ENCODE results near the gene SGIP1. TPM values are rescaled to one million over a fixed set of nuclear protein-coding genes. Genes with fewer than 3 reads are reported as not detected.
"Not testable (repeated sequence)": the region's sequence is repeated elsewhere in the genome, so short reads cannot be mapped to it uniquely, and the experiment has no call there.

The SGIP1 gene
- total RNA-seq, 2 experiments from 2014 or later: 0.08 TPM; not detected in 1

DNA sequence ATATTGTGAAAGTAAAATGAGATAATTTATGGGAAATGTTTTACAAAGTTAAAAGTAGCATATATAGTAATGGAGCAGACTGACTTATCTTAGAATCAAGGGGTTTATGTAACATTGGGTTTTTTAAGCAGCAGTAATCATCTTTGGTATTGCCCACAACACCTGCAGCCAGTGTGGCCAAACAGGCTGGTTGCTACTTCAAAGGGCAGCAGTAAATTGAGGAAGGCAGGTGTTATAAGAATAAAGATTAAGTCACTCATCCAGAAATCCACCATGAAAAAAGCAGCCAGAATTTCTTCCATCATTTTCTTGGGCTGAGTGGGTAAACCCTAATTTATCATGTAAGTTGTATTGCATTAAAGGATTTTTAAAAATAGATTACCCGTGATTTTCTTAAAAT is 235.0 kb downstream of the SGIP1 start:
- CTCF ChIA-PET: interaction anchor here (1.0 to 1.2 kb wide), 4 partner anchors 11 to 444 kb away, joined by 4 to 7 read pairs (median 5); no protein-coding TSS in a partner anchor
- H3K27ac Mint-ChIP-seq: no peak overlapping the region
- H3K4me1 Mint-ChIP-seq: peaks cover 26% of the 10 kb centered on the region
- peak overlapping the region; percentile 64 for H3K4me3 Mint-ChIP-seq
- H3K9me3 Mint-ChIP-seq: no peaks in the 10 kb centered on the region
- DNase-seq: no peak
- H3K27me3 Mint-ChIP-seq: no peaks in the 10 kb centered on the region
- no peaks in the 10 kb centered on the region for H3K36me3 Mint-ChIP-seq (ENCODE audit: low read depth)
- POLR2A ChIA-PET: interaction anchor here (1.2 to 1.7 kb wide), 3 partner anchors 156 to 918 kb away, joined by 3 to 10 read pairs (median 9); partner anchors contain the start of genes DNAI4 and MIER1

- Mint-ChIP-seq H3K27me3 (no peaks in the 10 kb centered on the region), H3K9me3 (no peaks in the 10 kb centered on the region), H3K36me3 (ENCODE audit: low read depth) (no peaks in the 10 kb centered on the region), H3K4me1 (peaks cover 26% of the 10 kb centered on the region), H3K4me3 (peak overlapping the region; percentile 64), H3K27ac (peak overlapping the region; percentile 29)
- ChIA-PET CTCF (interaction anchor here (0.6 to 1.2 kb wide), 8 partner anchors 12 to 444 kb away, joined by 3 to 7 read pairs (median 4); partner anchors contain the start of gene MIER1), POLR2A (interaction anchor here (1.2 to 1.7 kb wide), 3 partner anchors 155 to 917 kb away, joined by 3 to 10 read pairs (median 9); partner anchors contain the start of genes DNAI4 and MIER1)
- peak; percentile 20 for DNase-seq
Observed at GRCh38 chr1:66769512-66770229, 235.7 kb downstream of the SGIP1 start.

DNA sequence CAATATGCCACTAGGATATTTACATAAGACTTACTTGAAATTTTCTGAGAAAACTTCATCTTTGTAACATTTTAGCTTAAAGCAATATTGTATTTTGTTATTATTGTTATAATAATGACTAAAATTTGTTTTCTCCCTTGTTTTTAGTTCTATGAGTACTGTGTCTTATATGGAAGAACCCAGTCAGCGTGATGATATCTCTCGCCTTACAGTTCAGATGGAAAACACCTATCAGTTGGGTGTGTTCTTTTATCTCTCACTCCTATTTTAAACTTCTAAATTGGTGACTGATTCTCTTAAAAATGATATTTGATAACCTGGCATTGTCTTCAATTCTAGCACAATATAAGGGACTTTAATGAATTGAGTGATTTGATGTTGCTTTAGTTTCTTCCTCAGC is 236.3 kb downstream of the SGIP1 start:
- H3K4me3 Mint-ChIP-seq: peak overlapping the region; percentile 64
- H3K9me3 Mint-ChIP-seq: no peaks in the 10 kb centered on the region
- POLR2A ChIA-PET: interaction anchor here (1.2 to 1.7 kb wide), 3 partner anchors 155 to 916 kb away, joined by 3 to 10 read pairs (median 9); partner anchors contain the start of genes DNAI4 and MIER1

DNA sequence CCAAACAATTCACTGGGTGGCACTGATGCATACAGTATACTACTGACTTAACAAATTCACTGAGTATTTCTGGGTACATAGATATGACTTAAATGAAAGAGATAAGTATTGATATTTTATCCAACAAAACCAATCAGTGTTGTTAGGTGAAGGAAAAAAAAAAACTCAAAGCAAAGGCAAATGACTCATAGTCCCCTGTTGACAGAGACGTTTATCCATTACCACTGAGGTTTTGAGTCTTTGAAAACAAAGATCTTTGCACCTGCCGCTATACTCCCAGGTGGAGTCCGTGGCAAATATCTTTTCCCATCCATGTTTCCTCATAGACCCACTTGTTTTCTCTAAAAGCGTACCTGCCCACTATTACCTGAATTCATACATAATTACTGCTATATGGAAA is 236.7 kb downstream of the SGIP1 start:
- POLR2A ChIA-PET: interaction anchor here (1.6 to 1.7 kb wide), 2 partner anchors 154 to 159 kb away, joined by 9 to 10 read pairs; partner anchors contain the start of genes DNAI4 and MIER1
- peak overlapping the region; percentile 34 for H3K4me3 Mint-ChIP-seq

More for the DNA sequence above, 236.3 kb downstream of the SGIP1 start:
- H3K27ac Mint-ChIP-seq: no peak overlapping the region
- H3K4me1 Mint-ChIP-seq: peaks cover 26% of the 10 kb centered on the region
- no peaks in the 10 kb centered on the region for H3K27me3 Mint-ChIP-seq
- DNase-seq: no peak
- CTCF ChIA-PET: interaction anchor here (0.7 to 1.2 kb wide), 7 partner anchors 12 to 443 kb away, joined by 3 to 7 read pairs (median 4); partner anchors contain the start of gene MIER1
- H3K36me3 Mint-ChIP-seq (ENCODE audit: low read depth): no peaks in the 10 kb centered on the region

DNA sequence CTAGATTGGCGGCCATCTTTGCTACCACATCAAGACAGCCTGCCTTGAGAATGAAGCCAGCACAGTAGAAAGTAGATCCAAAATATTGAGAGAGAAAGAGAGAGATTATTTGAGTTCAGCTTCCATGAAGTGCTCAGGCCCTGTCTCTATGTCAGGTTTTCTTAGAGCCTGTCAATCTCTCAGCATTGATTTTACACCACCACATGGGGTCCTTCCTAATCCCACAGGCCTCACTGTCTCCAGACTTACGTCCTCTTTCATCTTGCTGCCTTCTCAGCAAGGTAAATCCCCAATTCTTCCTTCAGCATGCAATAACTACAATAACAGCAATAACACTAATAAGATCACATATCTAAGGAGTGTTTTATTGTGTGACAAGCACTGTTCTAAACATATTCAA is 239.3 kb downstream of the SGIP1 start:
- POLR2A ChIA-PET: interaction anchor here (0.9 kb wide), 1 partner anchor 151 kb away, joined by 4 read pairs; the partner anchor contains the start of genes DNAI4 and MIER1
- peaks cover 4% of the 10 kb centered on the region for H3K27me3 Mint-ChIP-seq
- no peaks in the 10 kb centered on the region for H3K9me3 Mint-ChIP-seq
- no peak for DNase-seq
- CTCF ChIA-PET: no interaction called here
- no peaks in the 10 kb centered on the region for H3K36me3 Mint-ChIP-seq (ENCODE audit: low read depth)
- peaks cover 26% of the 10 kb centered on the region for H3K4me1 Mint-ChIP-seq
- H3K27ac Mint-ChIP-seq: no peak overlapping the region
- H3K4me3 Mint-ChIP-seq: no peak overlapping the region

More for the DNA sequence above, 236.7 kb downstream of the SGIP1 start:
- no peak for DNase-seq
- Mint-ChIP-seq H3K36me3 (ENCODE audit: low read depth) (no peaks in the 10 kb centered on the region), H3K27me3 (peaks cover 1% of the 10 kb centered on the region), H3K27ac (no peak overlapping the region), H3K9me3 (no peaks in the 10 kb centered on the region), H3K4me1 (peaks cover 26% of the 10 kb centered on the region)
- CTCF ChIA-PET: interaction anchor here (1.0 kb wide), 1 partner anchor 46 kb away, joined by 3 read pairs; no protein-coding TSS in a partner anchor

DNA sequence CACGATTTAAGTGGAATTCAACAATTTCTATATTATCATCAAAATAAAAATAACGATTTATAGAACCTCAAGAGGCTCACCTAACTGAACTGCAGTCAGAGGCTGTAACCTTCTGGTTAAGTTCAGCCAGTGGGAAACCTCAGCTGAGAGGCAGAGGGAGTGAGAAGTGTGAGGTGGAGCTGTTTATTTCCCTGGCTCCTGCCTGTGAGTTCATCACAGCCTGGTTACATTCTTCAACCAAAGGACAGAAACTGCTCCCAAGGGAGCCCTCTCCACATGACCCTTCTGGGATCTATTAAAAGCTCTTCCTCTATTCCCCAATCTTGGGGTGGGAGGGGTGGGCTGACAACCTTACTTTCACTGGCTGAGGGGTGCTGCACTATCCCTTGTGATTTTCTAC is 240.5 kb downstream of the SGIP1 start:
- Mint-ChIP-seq H3K9me3 (no peaks in the 10 kb centered on the region), H3K4me1 (peaks cover 17% of the 10 kb centered on the region), H3K27me3 (peaks cover 4% of the 10 kb centered on the region), H3K27ac (no peak overlapping the region), H3K4me3 (no peak overlapping the region), H3K36me3 (ENCODE audit: low read depth) (no peaks in the 10 kb centered on the region)
- DNase-seq: no peak
- ChIA-PET CTCF (interaction anchor here (1.3 kb wide), 1 partner anchor 16 kb away, joined by 4 read pairs; no protein-coding TSS in a partner anchor), POLR2A (no interaction called here)

- H3K4me3 Mint-ChIP-seq: no peak overlapping the region
- peaks cover 4% of the 10 kb centered on the region for H3K27me3 Mint-ChIP-seq
- DNase-seq: no peak
- H3K9me3 Mint-ChIP-seq: peaks cover 3% of the 10 kb centered on the region
- H3K36me3 Mint-ChIP-seq (ENCODE audit: low read depth): no peaks in the 10 kb centered on the region
- no peak overlapping the region for H3K27ac Mint-ChIP-seq
- CTCF ChIA-PET: no interaction called here
- POLR2A ChIA-PET: no interaction called here
- peaks cover 7% of the 10 kb centered on the region for H3K4me1 Mint-ChIP-seq
Observed at GRCh38 chr1:66775646-66776045, 241.7 kb downstream of the SGIP1 start.

DNA sequence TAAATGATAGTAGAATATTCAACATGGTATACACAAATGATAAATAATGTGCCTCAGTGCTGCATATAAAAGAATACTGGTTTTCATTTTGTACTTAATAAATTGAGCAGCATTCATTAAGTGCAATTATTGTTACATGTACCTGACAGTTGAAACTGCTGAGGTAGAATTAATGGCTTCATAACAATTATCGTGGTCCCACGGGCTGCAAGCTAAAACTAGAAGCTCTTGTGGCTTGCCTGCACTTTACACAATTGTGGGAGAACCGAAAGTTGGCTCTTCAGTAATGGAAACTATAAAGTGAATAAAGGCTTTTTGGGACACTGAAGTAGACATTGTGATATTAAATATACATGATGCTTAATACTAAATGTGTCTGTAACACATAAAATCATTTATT is 243.9 kb downstream of the SGIP1 start:
- POLR2A ChIA-PET: no interaction called here
- Mint-ChIP-seq H3K27me3 (peaks cover 4% of the 10 kb centered on the region), H3K4me1 (no peaks in the 10 kb centered on the region), H3K27ac (no peak overlapping the region), H3K36me3 (ENCODE audit: low read depth) (no peaks in the 10 kb centered on the region), H3K9me3 (peaks cover 3% of the 10 kb centered on the region), H3K4me3 (no peak overlapping the region)
- no peak for DNase-seq
- CTCF ChIA-PET: no interaction called here

DNA sequence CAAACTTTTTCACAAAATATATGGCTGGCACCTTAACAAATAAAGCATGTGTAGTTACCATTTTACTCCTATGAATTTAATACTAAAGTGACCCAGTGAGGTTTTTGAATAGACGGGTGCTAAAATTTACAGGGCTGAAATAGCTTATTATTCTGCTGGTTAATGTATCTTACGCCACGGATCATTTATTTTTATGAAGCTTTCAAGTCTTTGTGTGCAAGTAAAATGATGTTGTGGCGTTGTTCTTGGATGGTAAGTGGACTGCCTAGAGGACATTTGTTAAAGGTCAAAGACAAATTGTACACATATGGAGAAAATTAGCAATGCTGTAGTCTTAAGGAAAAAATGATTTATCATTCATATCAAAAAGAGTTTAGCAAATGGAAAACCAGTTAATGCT is 244.3 kb downstream of the SGIP1 start:
- H3K27ac Mint-ChIP-seq: no peak overlapping the region
- peaks cover 4% of the 10 kb centered on the region for H3K27me3 Mint-ChIP-seq
- peaks cover 3% of the 10 kb centered on the region for H3K9me3 Mint-ChIP-seq
- DNase-seq: no peak
- no peak overlapping the region for H3K4me3 Mint-ChIP-seq
- ChIA-PET CTCF (no interaction called here), POLR2A (no interaction called here)
- no peaks in the 10 kb centered on the region for H3K36me3 Mint-ChIP-seq (ENCODE audit: low read depth)
- no peaks in the 10 kb centered on the region for H3K4me1 Mint-ChIP-seq

- ChIA-PET CTCF (no interaction called here), POLR2A (no interaction called here)
- no peaks in the 10 kb centered on the region for H3K36me3 Mint-ChIP-seq (ENCODE audit: low read depth)
- H3K27ac Mint-ChIP-seq: no peak overlapping the region
- no peak overlapping the region for H3K4me3 Mint-ChIP-seq
- H3K4me1 Mint-ChIP-seq: no peaks in the 10 kb centered on the region
- DNase-seq: no peak
- H3K27me3 Mint-ChIP-seq: peaks cover 4% of the 10 kb centered on the region
- peaks cover 3% of the 10 kb centered on the region for H3K9me3 Mint-ChIP-seq
Observed at GRCh38 chr1:66778969-66779368, 245.0 kb downstream of the SGIP1 start.

DNA sequence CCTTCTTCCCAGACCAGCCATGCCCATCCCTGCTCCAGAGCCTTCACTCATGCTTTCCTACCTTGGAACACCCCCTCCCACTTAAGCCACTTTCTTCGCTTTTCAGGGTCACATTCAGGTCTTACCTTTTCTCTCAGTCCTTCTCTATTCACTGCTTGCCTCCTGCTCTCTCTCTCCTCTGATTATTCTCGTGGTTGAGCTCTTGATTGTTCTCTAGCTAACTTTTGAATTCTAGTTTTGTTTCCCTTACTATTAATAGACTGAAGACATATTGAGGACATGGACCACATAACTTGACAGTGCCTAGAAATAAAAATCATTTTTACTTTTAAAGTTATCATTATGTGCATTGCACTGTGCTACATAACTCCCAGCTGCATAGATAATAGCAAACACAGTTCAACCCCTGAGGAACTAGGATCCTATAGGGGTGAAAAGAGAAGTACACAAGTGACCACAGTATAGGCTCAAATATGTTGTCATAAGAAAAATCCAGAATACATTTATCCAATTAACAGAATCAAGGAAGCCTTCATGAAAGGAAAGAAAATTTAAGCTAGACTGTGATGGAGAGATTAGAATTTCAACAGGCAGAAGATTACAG is 245.6 kb downstream of the SGIP1 start:
- H3K4me1 Mint-ChIP-seq: no peaks in the 10 kb centered on the region
- no peaks in the 10 kb centered on the region for H3K36me3 Mint-ChIP-seq (ENCODE audit: low read depth)

GRCh38 chr1:66785800-66786199 is 251.8 kb downstream of the SGIP1 start:
- H3K27ac Mint-ChIP-seq; POLR2A ChIA-PET; H3K4me3 Mint-ChIP-seq; H3K36me3 Mint-ChIP-seq (ENCODE audit: low read depth); H3K9me3 Mint-ChIP-seq; CTCF ChIA-PET; H3K27me3 Mint-ChIP-seq; DNase-seq: not testable (repeated sequence)
- peaks cover 11% of the 10 kb centered on the region for H3K4me1 Mint-ChIP-seq

More for the DNA sequence above, 245.6 kb downstream of the SGIP1 start:
- DNase-seq: no peak
- no peak overlapping the region for H3K27ac Mint-ChIP-seq
- POLR2A ChIA-PET: no interaction called here
- CTCF ChIA-PET: no interaction called here
- H3K9me3 Mint-ChIP-seq: peaks cover 3% of the 10 kb centered on the region
- no peak overlapping the region for H3K4me3 Mint-ChIP-seq
- H3K27me3 Mint-ChIP-seq: peaks cover 4% of the 10 kb centered on the region

- Mint-ChIP-seq H3K4me1 (peaks cover 11% of the 10 kb centered on the region), H3K27ac (no peak overlapping the region), H3K9me3 (no peaks in the 10 kb centered on the region), H3K27me3 (peaks cover 2% of the 10 kb centered on the region), H3K4me3 (no peak overlapping the region), H3K36me3 (ENCODE audit: low read depth) (no peaks in the 10 kb centered on the region)
- POLR2A ChIA-PET: no interaction called here
- DNase-seq: no peak
- CTCF ChIA-PET: interaction anchor here (0.6 to 1.3 kb wide), 3 partner anchors 242 to 357 kb away, joined by 3 read pairs; no protein-coding TSS in a partner anchor
Observed at GRCh38 chr1:66787641-66788040, 253.7 kb downstream of the SGIP1 start.

All from activated CD4-positive, alpha-beta memory T cell treated with anti-CD3 and anti-CD28 coated beads, Interleukin-2, amount 10 ng/mL, durations not matched to agents 7 days and 5 days (primary cell).